Medulla oblongata (tissue), 1 donor: ENCODE results near the gene MTCL1.

Experiments used
- DNase-seq: peaks from one replicate; pipeline ENCODE4 v3.0.0-alpha.2; 2015; ENCODE audit errors: extremely low spot score

Gene MTCL1

GRCh38 chr18:8863427-8863826 lies 158.1 kb downstream of the MTCL1 start:
- no peak for DNase-seq

- DNase-seq, result no peak
These were observed 160.6 kb downstream of the MTCL1 start for GRCh38 chr18:8865934-8866333.

- no peak for DNase-seq
These were observed 161.3 kb downstream of the MTCL1 start for GRCh38 chr18:8866679-8867078.

- DNase-seq, result no peak
These were observed 162.9 kb downstream of the MTCL1 start for GRCh38 chr18:8868276-8868675.

- DNase-seq, result no peak
These were observed 163.5 kb downstream of the MTCL1 start for GRCh38 chr18:8868779-8869415.

- no peak for DNase-seq
These were observed 164.3 kb downstream of the MTCL1 start for GRCh38 chr18:8869696-8870095.

GRCh38 chr18:8870528-8870927 lies 165.2 kb downstream of the MTCL1 start:
- DNase-seq, result no peak

- no peak for DNase-seq
These were observed 166.1 kb downstream of the MTCL1 start for GRCh38 chr18:8871489-8871888.

GRCh38 chr18:8874872-8875271 lies 169.5 kb downstream of the MTCL1 start:
- DNase-seq, result no peak

- no peak for DNase-seq
These were observed 171.5 kb downstream of the MTCL1 start for GRCh38 chr18:8876887-8877286.

- DNase-seq, result no peak
These were observed 175.7 kb downstream of the MTCL1 start for GRCh38 chr18:8881103-8881502.
